Suprapubic skin (tissue), 4 donors: ENCODE measurements around the gene BTNL8. TPM values are rescaled to one million over a fixed set of nuclear protein-coding genes. Genes with fewer than 3 reads are reported as not detected.

ENCODE experiments used
- DNase-seq, 2 donors: peaks; one replicate each; pipeline ENCODE4 v3.0.0-alpha.2; 2019; ENCODE audit warnings: low spot score in 2 of 2
- H3K27ac ChIP-seq: fragments of 200-600 bp; sonication (generic); one replicate; pipeline ENCODE4 v1.5.1; 2019
- H3K27me3 ChIP-seq: fragments of 200-600 bp; sonication (generic); one replicate; pipeline ENCODE4 v1.5.1; 2019
- H3K36me3 ChIP-seq: fragments of 200-600 bp; sonication (generic); one replicate; pipeline ENCODE4 v1.5.1; 2019
- H3K4me1 ChIP-seq: fragments of 200-600 bp; sonication (generic); one replicate; pipeline ENCODE4 v1.5.1; 2019
- H3K4me3 ChIP-seq: fragments of 200-600 bp; sonication (generic); one replicate; pipeline ENCODE4 v1.5.1; 2019; ENCODE audit warnings: mild to moderate bottlenecking
- H3K9me3 ChIP-seq: fragments of 200-600 bp; sonication (generic); one replicate; pipeline ENCODE4 v1.5.1; 2019
- EP300 ChIP-seq: sonication (generic); formaldehyde crosslinking; IDR thresholded peaks from one replicate; pipeline ENCODE4 v1.6.1; 2017; ENCODE audit warnings: antibody characterized with exemption
- POLR2A ChIP-seq, 2 donors: fragments of 450-650 bp; IDR thresholded peaks; one replicate each; pipeline ENCODE4 v1.6.1; 2017; ENCODE audit warnings: antibody characterized with exemption in 2 of 2, mild to moderate bottlenecking in 2 of 2, moderate library complexity in 2 of 2
- POLR2AphosphoS5 ChIP-seq, 3 donors: sonication (generic); formaldehyde crosslinking; IDR thresholded peaks; one replicate each; pipeline ENCODE4 v1.6.1; 2017; ENCODE audit warnings: antibody characterized with exemption in 3 of 3
- WGBS: methylation state at CpG from one replicate; pipeline ENCODE4 v1.1.5; 2018; 5-methylcytosine and 5-hydroxymethylcytosine counted together
- total RNA-seq, 4 donors: library from RNA; depleted of rRNA; stranded (reverse); fragments of >200 nt; gene quantifications; one replicate each; pipeline ENCODE4 v1.1.0, GENCODE V29; 2016
- TF ChIP-seq, protein P1 (sequence below), 2 donors: fragments of 200-600 bp in 1 of 2; fragments of 450-650 bp in 1 of 2; sonication (generic) in 1 of 2; IDR thresholded peaks; one replicate each; pipeline ENCODE4 v1.5.1; 2016 to 2019; ENCODE audit warnings: antibody characterized with exemption in 2 of 2, mild to moderate bottlenecking in 1 of 2, moderate library complexity in 1 of 2

BTNL8 gene, protein sequence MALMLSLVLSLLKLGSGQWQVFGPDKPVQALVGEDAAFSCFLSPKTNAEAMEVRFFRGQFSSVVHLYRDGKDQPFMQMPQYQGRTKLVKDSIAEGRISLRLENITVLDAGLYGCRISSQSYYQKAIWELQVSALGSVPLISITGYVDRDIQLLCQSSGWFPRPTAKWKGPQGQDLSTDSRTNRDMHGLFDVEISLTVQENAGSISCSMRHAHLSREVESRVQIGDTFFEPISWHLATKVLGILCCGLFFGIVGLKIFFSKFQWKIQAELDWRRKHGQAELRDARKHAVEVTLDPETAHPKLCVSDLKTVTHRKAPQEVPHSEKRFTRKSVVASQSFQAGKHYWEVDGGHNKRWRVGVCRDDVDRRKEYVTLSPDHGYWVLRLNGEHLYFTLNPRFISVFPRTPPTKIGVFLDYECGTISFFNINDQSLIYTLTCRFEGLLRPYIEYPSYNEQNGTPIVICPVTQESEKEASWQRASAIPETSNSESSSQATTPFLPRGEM
- under 1 TPM in 2 of 4 donors, not detected in 2; 0.51 to 0.79 TPM for total RNA-seq

DNA sequence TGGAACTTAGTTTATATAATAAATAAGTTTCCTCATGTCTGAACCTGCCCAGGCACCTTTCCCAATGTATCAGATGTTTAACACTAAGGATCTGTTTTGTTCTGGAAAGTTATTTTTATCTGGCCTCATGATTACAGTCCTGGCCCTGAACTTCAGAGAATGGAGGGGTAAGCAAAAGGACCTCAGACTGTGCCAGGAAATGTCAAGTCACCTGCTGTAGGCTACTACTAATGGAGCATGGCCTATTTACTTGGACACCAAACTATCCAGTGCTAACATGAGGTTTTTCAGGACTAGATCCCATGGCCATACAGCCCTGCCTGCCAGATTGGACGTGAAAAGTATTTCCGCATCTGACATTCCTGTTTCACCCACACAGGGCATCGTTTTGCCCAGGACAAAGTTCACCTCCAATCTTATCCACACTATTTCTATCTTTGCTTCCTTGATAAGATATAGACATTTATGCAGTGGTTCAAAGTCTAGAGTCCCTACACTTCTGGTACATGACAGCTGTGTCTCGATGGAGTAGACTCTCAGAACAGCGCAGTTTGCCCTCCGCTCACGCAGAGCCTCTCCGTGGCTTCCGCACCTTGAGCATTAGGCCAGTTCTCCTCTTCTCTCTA, at the start of gene BTNL8:
Gene BTNL8, plus strand, starts transcription at position 539 of the 626 bp plus-strand sequence. CDS start 152 bp downstream, outside the sequence.
- no peak for TF ChIP-seq POLR2AphosphoS5 (IDR thresholded peaks at IDR 0.05)
- TF ChIP-seq, protein P1, sequence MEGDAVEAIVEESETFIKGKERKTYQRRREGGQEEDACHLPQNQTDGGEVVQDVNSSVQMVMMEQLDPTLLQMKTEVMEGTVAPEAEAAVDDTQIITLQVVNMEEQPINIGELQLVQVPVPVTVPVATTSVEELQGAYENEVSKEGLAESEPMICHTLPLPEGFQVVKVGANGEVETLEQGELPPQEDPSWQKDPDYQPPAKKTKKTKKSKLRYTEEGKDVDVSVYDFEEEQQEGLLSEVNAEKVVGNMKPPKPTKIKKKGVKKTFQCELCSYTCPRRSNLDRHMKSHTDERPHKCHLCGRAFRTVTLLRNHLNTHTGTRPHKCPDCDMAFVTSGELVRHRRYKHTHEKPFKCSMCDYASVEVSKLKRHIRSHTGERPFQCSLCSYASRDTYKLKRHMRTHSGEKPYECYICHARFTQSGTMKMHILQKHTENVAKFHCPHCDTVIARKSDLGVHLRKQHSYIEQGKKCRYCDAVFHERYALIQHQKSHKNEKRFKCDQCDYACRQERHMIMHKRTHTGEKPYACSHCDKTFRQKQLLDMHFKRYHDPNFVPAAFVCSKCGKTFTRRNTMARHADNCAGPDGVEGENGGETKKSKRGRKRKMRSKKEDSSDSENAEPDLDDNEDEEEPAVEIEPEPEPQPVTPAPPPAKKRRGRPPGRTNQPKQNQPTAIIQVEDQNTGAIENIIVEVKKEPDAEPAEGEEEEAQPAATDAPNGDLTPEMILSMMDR (IDR thresholded peaks at IDR 0.05), result no peak
- no peak for TF ChIP-seq POLR2A (IDR thresholded peaks at IDR 0.05)
- TF ChIP-seq EP300, result no peak
- DNase-seq, result no peak
- 91% methylated on average over 9 of the region's 9 CpGs for WGBS
- Histone ChIP-seq H3K4me3 (no peak within 1 kb of the TSS), H3K4me1 (no peaks in the 10 kb centered on the region), H3K36me3 (no peaks in the 10 kb centered on the region), H3K9me3 (no peaks in the 10 kb centered on the region), H3K27ac (no peak within 1 kb of the TSS), H3K27me3 (no peaks in the 10 kb centered on the region)

DNA sequence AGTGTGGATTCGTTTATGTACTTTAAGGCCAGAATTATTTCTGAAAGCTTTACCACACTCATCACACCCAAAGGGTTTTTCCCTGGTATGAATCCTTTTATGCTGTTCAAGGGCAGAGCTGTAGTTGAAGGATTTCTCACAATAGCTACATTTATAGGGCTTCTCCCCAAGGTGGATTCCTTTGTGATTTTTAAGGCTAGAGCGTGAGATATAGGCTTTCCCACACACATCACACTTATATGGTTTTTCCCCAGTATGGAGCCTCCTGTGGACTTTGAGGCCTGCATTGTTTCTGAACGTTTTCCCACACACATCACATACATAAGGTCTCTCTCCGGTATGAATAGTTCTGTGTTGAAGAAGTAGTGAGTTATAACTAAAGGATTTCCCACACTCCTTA, 49.1 kb upstream of the BTNL8 start:
- Histone ChIP-seq H3K4me3 (no peak overlapping the region), H3K4me1 (no peaks in the 10 kb centered on the region), H3K27ac (no peak overlapping the region), H3K27me3 (no peaks in the 10 kb centered on the region), H3K36me3 (peaks cover 64% of the 10 kb centered on the region), H3K9me3 (no peaks in the 10 kb centered on the region)
- DNase-seq, result no peak
- 93% methylated on average over 4 of the region's 4 CpGs for WGBS
- TF ChIP-seq EP300, result no peak
- TF ChIP-seq, protein P1 (IDR thresholded peaks at IDR 0.05), result no peak
- TF ChIP-seq POLR2A (IDR thresholded peaks at IDR 0.05), result no peak
- TF ChIP-seq POLR2AphosphoS5 (IDR thresholded peaks at IDR 0.05), result no peak

DNA sequence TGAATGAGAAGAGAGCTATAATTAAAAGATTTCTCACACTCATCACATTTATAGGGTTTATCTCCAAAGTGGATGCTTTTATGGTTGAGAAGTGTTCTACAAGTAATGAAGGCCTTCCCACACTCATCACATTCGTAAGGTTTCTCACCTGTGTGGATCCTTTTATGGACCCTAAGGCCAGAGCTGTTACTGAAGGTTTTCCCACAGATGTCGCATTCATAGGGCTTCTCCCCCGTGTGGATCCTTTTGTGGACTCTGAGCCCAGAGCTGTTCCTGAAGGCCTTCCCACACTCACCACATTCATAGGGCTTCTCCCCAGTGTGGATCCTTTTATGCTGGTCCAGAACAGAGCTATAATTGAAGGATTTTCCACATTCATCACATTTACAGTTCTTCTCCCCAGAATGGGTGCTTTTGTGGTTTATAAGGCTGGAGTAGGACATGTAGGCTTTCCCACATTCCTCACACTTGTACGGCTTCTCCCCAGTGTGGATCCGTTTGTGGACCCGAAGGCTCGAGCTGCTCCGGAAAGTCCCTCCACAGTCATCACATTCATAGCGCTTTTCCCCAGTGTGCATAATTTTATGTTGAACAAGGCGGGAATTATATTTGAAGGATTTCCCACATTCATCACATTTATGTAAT, 48.4 kb upstream of the BTNL8 start:
- Histone ChIP-seq H3K27ac (no peak overlapping the region), H3K9me3 (no peaks in the 10 kb centered on the region), H3K27me3 (no peaks in the 10 kb centered on the region), H3K4me3 (no peak overlapping the region), H3K4me1 (no peaks in the 10 kb centered on the region), H3K36me3 (peaks cover 68% of the 10 kb centered on the region)
- WGBS, result 99% methylated on average over 10 of the region's 10 CpGs
- no peak for TF ChIP-seq POLR2AphosphoS5 (IDR thresholded peaks at IDR 0.05)
- TF ChIP-seq POLR2A (IDR thresholded peaks at IDR 0.05), result no peak
- TF ChIP-seq, protein P1 (IDR thresholded peaks at IDR 0.05), result no peak
- TF ChIP-seq EP300, result no peak
- DNase-seq, result no peak

DNA sequence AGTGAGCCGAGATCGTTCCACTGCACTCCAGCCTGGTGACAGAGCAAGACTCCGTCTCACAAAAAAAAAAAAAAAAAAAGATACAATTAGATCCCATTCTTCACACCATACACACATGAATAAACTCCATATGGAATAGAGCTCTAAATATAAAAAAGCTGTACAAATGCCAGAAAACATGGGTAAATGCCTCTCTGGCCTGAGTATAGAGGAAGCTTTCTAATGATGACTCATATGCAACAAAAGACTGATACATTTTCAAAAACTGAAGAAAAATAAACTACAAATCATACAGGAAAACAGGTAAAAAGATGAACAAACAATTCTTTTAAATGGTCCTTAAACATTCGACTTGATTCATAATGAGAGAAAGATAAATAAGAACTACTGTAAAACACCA, 46.5 kb upstream of the BTNL8 start:
- WGBS, result 86% methylated on average over 4 of the region's 4 CpGs
- H3K4me3 ChIP-seq, result no peak overlapping the region
- TF ChIP-seq POLR2AphosphoS5 (IDR thresholded peaks at IDR 0.05), result no peak
- TF ChIP-seq EP300, result no peak
- TF ChIP-seq POLR2A (IDR thresholded peaks at IDR 0.05), result no peak
- TF ChIP-seq, protein P1 (IDR thresholded peaks at IDR 0.05), result no peak
- no peak for DNase-seq
- no peaks in the 10 kb centered on the region for H3K27me3 ChIP-seq
- H3K4me1 ChIP-seq, result no peaks in the 10 kb centered on the region
- H3K36me3 ChIP-seq, result peaks cover 65% of the 10 kb centered on the region
- H3K27ac ChIP-seq, result no peak overlapping the region
- H3K9me3 ChIP-seq, result no peaks in the 10 kb centered on the region
